Measurements from ENCODE around the gene DENND4A.

Gene DENND4A

DNA sequence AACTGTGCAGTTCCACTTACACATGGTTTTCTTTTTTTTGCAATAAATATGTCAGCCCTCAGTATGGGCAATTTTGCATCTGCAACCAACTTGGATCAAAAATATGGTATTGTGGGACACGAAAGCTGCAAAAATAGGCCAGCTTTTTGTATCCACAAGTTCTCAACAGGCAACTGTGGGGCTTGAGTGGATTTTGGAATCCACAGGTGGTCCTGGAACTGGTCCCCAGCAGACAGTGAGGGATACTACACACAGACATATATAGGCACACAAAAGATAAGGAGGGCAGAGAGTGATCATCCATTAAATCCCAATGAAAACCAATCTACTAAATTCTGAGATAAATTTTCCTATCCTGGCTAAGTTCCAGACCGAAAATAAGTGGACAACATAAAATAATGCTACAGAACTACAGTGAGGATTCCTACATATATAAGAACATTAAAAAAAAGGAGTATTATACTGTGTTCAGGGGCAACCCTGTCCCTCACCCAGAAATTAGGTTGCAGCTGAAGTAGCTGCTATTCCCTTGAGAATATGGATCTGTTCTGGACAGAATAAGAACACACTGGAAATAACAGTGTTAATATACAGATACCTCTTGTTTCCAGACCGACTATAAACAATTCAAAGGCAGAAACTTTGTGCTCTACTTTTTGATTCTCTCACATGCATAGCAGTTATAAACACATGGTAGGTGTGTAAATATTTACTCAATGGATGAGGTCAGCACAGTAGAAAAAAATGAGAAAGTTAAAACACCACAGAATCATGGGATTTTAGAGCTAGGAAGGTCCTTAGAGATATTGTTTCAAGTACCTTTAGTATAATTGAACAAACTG, 25.4 kb downstream of the DENND4A start:
- Mint-ChIP-seq H3K4me1 (ENCODE audit: low read depth) (peaks cover 43% of the 10 kb centered on the region), H3K36me3 (ENCODE audit: low read depth) (peaks cover 24% of the 10 kb centered on the region), H3K27ac (no peak overlapping the region), H3K4me3 (no peak overlapping the region), H3K27me3 (ENCODE audit: low read depth) (no peaks in the 10 kb centered on the region), H3K9me3 (peaks cover 5% of the 10 kb centered on the region)
- DNase-seq (ENCODE audit: low spot score), result no peak

DNA sequence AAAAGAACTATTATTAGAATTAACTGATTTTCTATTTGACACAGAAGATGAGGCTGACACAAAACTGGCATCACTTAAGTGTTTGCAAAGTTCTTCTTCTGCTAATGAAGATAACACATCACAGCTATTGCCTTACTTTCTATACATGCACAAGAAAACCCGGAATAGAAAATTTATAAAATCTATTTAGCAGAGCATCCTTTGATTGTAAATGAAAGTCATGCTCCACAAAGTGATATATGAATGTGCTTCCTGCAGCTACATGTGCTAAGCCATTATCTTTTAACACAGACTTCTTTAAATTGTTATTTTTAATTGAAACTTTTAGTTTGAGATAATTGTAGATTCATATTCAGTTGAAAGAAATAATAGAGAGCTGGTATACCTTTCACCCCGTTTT, 27.0 kb downstream of the DENND4A start:
- peaks cover 5% of the 10 kb centered on the region for H3K9me3 Mint-ChIP-seq
- H3K27ac Mint-ChIP-seq, result no peak overlapping the region
- no peak for DNase-seq (ENCODE audit: low spot score)
- H3K4me1 Mint-ChIP-seq (ENCODE audit: low read depth), result peaks cover 41% of the 10 kb centered on the region
- no peak overlapping the region for H3K4me3 Mint-ChIP-seq
- H3K27me3 Mint-ChIP-seq (ENCODE audit: low read depth), result no peaks in the 10 kb centered on the region
- peaks cover 20% of the 10 kb centered on the region for H3K36me3 Mint-ChIP-seq (ENCODE audit: low read depth)

DNA sequence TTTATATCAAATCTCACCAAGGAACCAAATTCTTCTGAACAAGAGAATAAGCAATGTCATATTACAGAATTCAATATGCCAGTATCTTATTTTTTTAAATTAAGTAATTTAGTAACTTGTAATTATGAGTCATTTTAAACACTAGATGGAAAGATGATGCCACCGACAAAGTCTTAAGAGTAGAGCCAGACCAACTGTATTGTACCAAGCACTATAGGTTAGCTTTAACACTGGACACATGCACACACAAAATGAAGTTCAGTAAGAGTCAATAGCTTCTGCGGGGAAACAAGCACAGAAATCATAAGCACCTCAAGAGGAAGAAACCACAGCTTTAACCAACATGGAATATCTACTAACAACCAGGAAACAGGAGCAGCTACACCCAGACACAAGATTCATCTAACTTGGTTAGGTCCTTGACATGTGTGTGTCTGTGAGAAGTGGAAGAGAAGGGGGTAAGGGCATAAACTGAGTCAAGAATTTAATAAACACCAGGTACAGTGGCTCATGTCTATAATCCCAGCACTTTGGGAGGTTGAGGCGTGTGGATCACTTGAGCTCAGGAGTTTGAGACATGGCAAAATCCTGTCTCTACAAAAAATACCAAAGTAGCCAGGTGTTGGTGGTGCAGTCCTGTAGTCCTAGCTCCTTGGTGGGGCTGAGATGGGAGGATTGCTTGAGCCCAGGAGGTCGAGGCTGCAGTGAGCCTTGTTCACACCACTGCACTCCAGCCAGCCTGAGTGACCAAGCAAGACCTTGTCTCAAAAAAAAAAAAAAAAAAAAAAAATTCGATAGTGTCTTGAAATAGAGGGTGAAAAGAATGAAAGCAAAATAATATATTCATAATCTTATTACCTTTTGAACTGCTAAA, 28.9 kb downstream of the DENND4A start:
- no peak overlapping the region for H3K4me3 Mint-ChIP-seq
- H3K27me3 Mint-ChIP-seq (ENCODE audit: low read depth), result no peaks in the 10 kb centered on the region
- DNase-seq (ENCODE audit: low spot score), result no peak
- peaks cover 19% of the 10 kb centered on the region for H3K36me3 Mint-ChIP-seq (ENCODE audit: low read depth)
- peaks cover 2% of the 10 kb centered on the region for H3K9me3 Mint-ChIP-seq
- peaks cover 38% of the 10 kb centered on the region for H3K4me1 Mint-ChIP-seq (ENCODE audit: low read depth)
- peak overlapping the region; percentile 28 for H3K27ac Mint-ChIP-seq

DNA sequence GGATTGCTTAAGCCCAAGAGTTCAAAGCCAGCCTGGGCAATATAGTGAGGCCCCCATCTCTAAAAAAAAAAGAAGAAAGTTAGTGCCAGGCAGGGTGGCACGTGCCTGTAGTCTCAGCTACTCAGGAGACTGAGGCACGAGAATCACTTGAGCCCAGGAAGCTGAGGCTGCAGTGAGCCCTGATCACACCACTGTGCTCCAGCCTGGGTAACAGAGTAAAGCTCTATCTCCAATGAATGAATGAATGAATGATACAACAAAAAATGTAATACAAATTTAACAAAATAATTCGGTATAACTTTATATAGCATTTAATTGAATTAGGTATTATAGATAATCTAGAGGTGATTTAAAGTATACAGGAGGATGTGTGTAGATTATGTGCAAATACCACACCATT, 29.7 kb downstream of the DENND4A start:
- H3K9me3 Mint-ChIP-seq, result no peaks in the 10 kb centered on the region
- DNase-seq (ENCODE audit: low spot score), result no peak
- H3K27ac Mint-ChIP-seq, result no peak overlapping the region
- H3K4me3 Mint-ChIP-seq, result no peak overlapping the region
- no peaks in the 10 kb centered on the region for H3K27me3 Mint-ChIP-seq (ENCODE audit: low read depth)
- H3K36me3 Mint-ChIP-seq (ENCODE audit: low read depth), result peaks cover 16% of the 10 kb centered on the region
- peaks cover 34% of the 10 kb centered on the region for H3K4me1 Mint-ChIP-seq (ENCODE audit: low read depth)

DNA sequence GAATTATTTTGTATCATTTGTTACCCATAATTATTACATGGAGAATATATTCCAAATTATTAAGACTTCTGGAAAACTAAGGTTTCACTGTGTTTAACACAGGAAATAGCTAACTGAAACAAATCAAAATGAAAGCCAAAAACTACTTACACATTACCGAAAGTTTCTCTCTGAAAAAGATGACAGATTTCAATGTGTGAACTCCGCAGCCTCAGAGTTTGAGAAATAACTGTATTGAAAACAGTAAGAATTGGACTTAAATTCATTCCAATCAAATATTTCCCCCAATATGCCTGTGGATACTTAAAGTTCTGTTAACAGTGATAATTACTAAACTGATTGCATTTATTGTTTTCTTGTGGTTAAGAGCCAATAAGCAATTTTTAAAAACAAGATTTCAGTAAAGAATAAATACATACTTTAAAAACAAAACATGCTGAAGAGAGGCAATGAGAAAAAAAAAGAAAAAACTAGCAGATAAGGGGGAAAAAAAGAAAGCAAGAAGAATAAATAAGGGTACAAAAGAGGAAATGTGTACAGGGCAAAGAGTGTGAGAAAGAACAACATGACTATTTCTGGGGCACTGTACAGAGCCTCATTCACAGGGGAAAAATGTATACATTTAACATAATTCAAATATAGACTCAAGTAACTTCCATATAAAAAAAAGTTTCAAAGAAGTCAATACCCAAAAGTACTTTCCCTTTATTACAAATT, 30.7 kb downstream of the DENND4A start:
- H3K4me3 Mint-ChIP-seq, result peak overlapping the region; percentile 75
- H3K36me3 Mint-ChIP-seq (ENCODE audit: low read depth), result peaks cover 12% of the 10 kb centered on the region
- no peaks in the 10 kb centered on the region for H3K27me3 Mint-ChIP-seq (ENCODE audit: low read depth)
- no peaks in the 10 kb centered on the region for H3K9me3 Mint-ChIP-seq
- H3K27ac Mint-ChIP-seq, result peak overlapping the region; percentile 84
- peaks cover 29% of the 10 kb centered on the region for H3K4me1 Mint-ChIP-seq (ENCODE audit: low read depth)
- no peak for DNase-seq (ENCODE audit: low spot score)

DNA sequence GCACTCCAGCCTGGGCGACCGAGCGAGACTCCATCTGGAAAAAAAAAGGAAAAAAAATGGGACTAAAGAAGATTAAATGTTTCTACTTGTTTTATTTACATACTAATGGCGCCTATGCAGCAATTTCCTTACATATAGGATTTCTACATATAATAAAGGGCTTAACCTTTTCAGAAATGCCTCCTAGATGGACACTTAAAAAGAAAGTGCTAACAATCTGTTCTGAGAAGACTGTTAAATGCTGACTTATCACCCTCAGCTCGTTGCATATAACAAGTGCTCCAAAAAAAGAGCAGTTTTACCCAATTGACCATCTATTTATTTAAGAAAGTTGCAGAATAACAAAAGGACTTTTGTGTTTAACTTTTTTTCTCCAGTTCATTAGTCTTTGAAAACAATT, 32.7 kb downstream of the DENND4A start:
- peaks cover 14% of the 10 kb centered on the region for H3K36me3 Mint-ChIP-seq (ENCODE audit: low read depth)
- no peaks in the 10 kb centered on the region for H3K27me3 Mint-ChIP-seq (ENCODE audit: low read depth)
- no peak overlapping the region for H3K27ac Mint-ChIP-seq
- peaks cover 24% of the 10 kb centered on the region for H3K4me1 Mint-ChIP-seq (ENCODE audit: low read depth)
- no peaks in the 10 kb centered on the region for H3K9me3 Mint-ChIP-seq
- DNase-seq (ENCODE audit: low spot score), result no peak
- no peak overlapping the region for H3K4me3 Mint-ChIP-seq

DNA sequence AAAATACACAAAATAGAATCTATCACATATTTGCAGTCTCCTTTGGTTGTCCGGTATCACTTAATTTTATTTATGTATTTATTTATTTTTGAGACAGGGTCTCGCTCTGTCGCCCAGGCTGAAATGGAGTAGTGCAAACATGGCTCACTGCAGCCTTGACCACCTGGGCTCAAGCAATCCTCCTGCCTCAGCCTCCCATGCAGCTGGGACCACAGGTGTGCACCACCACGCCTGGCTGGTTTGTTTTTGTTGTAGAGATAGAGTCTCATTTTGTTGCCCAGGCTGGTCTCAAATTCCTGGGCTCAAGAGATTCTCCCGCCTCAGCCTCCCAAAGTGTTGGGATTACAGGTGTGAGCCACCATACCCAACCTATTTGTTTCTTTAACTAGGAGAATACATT, 33.9 kb downstream of the DENND4A start:
- Mint-ChIP-seq H3K4me1 (ENCODE audit: low read depth) (peaks cover 24% of the 10 kb centered on the region), H3K27ac (no peak overlapping the region), H3K9me3 (no peaks in the 10 kb centered on the region), H3K4me3 (no peak overlapping the region), H3K27me3 (ENCODE audit: low read depth) (no peaks in the 10 kb centered on the region), H3K36me3 (ENCODE audit: low read depth) (peaks cover 16% of the 10 kb centered on the region)
- no peak for DNase-seq (ENCODE audit: low spot score)

DNA sequence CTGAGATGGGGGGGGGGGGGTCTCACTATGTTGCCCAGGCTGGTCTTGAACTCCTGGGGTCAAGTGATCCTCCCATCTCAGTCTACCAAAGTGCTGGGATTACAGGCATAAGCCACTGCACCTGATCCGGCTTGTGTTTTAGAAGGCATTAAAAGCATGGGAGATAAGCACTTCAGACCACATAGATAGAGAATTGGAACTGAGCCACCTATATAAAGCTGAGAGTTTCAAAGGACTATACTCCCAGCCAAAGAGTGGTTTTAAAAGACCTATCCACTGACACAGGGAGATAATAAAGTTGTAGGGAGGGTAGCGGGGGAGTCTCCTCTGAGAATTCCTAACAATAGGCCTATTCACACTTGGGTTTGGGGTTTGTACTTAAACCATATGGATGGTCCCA, 34.8 kb downstream of the DENND4A start:
- DNase-seq (ENCODE audit: low spot score), result no peak
- H3K9me3 Mint-ChIP-seq, result no peaks in the 10 kb centered on the region
- H3K4me1 Mint-ChIP-seq (ENCODE audit: low read depth), result peaks cover 15% of the 10 kb centered on the region
- peaks cover 17% of the 10 kb centered on the region for H3K36me3 Mint-ChIP-seq (ENCODE audit: low read depth)
- H3K27me3 Mint-ChIP-seq (ENCODE audit: low read depth), result no peaks in the 10 kb centered on the region
- H3K27ac Mint-ChIP-seq, result no peak overlapping the region
- H3K4me3 Mint-ChIP-seq, result no peak overlapping the region

DNA sequence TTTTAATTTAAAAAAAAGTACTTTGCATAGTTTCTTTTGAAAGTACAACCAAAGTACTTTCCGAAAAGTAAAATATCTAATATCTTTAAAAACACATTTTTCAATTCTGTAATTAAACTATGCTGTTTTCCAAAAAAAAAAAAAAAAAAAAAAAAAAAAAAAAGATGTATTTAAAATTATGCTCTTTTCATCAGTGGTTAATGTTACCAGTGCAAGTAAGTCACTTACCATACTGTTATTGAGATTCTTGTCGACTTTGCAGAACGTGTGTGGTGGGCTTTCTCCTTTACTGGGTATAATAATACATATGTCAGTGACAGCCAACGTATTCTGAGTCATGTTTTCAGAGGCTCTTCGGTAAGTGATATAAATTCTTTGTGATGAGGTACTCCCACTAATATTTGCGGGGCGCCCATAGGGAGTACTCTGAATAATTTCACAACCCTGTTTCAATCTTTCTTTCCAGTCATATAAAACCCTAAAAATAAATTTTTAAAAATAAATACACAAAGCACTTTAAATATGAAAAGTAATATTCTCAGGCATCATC, 39.9 kb downstream of the DENND4A start:
- no peaks in the 10 kb centered on the region for H3K9me3 Mint-ChIP-seq
- peaks cover 29% of the 10 kb centered on the region for H3K36me3 Mint-ChIP-seq (ENCODE audit: low read depth)
- no peak overlapping the region for H3K27ac Mint-ChIP-seq
- DNase-seq (ENCODE audit: low spot score), result no peak
- H3K4me1 Mint-ChIP-seq (ENCODE audit: low read depth), result peaks cover 6% of the 10 kb centered on the region
- no peak overlapping the region for H3K4me3 Mint-ChIP-seq
- no peaks in the 10 kb centered on the region for H3K27me3 Mint-ChIP-seq (ENCODE audit: low read depth)

DNA sequence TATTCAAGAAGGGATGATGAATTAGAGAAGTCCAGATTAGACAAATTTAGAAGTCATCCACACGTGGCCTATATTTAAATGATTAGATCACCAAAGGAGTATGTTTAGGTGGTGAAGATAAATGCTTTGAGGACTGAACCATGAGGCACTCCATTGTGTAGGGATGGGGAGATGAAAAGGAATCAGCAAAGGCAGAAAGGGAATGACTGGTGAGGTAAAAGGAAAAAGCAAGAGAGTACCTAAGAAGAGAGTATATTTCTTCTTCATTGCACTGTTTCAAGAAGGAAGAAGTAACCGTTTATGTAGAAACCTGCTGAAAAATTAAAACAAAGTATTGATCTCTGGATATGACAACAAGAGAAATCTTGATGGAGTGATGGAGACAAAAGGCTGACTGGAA, 40.7 kb downstream of the DENND4A start:
- Mint-ChIP-seq H3K27me3 (ENCODE audit: low read depth) (no peaks in the 10 kb centered on the region), H3K9me3 (no peaks in the 10 kb centered on the region), H3K4me3 (no peak overlapping the region), H3K27ac (no peak overlapping the region), H3K4me1 (ENCODE audit: low read depth) (peaks cover 3% of the 10 kb centered on the region), H3K36me3 (ENCODE audit: low read depth) (peaks cover 30% of the 10 kb centered on the region)
- DNase-seq (ENCODE audit: low spot score), result no peak

DNA sequence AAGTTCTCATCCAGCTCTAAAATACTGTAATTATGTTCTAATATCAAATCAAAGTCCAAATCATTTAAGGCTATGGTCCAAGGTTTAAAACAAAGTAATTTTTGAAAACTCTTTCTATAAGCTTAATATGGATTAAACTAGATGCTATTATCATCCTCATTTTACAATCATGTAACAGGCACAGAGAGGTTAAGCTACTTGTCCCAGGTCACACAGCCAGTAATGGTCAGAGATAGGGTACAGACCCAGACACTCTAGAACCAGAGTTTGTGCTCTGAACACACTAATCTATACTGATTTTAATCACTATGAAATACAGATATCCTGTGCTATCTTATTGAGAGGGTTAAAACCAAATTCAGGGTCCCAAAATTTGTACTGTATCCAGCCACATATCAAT, 44.8 kb downstream of the DENND4A start:
- Mint-ChIP-seq H3K4me3 (no peak overlapping the region), H3K27ac (no peak overlapping the region), H3K36me3 (ENCODE audit: low read depth) (peaks cover 25% of the 10 kb centered on the region), H3K4me1 (ENCODE audit: low read depth) (peaks cover 2% of the 10 kb centered on the region), H3K9me3 (no peaks in the 10 kb centered on the region), H3K27me3 (ENCODE audit: low read depth) (no peaks in the 10 kb centered on the region)
- no peak for DNase-seq (ENCODE audit: low spot score)

DNA sequence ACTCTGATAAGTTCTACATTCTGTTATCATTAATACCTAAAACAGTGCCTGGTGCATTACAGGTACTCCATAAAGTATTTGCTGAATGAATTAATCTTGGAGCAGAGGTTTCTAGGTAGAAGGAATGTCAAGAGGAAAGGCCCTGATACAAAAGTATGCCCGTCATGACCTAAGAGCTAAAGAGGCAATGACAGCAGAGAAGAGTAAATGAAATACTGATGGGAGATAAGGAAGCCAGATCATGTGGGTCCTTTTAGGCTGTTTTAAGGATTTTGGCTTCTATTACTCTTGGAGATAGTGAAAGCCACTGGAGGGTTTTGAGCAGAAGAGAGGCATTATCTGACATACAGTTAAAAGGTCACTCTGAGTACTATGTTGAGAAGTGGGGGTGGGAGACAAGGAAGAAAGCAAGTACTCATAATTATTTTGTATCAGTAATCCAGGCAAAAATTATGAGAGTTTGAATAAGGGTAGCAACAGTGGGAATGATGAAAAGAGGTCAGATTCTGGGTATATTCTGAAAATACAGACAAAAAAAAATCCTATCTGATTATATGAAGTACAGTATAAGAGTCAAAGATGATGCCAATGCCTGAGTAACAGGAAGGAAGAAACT, 48.3 kb downstream of the DENND4A start:
- Mint-ChIP-seq H3K36me3 (ENCODE audit: low read depth) (peaks cover 20% of the 10 kb centered on the region), H3K4me1 (ENCODE audit: low read depth) (peaks cover 10% of the 10 kb centered on the region)
- no peak for DNase-seq (ENCODE audit: low spot score)

DNA sequence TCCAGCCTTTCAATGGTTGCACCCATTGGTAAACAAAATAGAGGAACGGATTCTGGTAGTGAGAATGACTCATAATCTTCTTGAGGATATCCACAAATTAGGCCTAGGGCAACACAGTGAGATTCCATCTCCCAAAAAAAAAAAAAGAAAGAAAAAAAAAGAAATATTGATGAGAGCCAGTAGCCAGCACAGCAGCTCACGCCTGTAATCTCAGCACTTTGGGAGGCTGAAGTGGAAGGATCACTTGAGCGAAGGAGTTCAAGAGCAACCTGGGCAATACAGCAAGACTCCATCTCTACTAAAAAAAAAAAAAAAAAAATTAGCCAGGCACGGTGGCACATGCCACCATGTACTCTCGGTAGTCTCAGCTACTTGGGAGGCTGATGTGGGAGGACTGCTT, 51.9 kb downstream of the DENND4A start:
- Mint-ChIP-seq H3K27me3 (ENCODE audit: low read depth) (no peaks in the 10 kb centered on the region), H3K4me3 (no peak overlapping the region), H3K27ac (no peak overlapping the region), H3K36me3 (ENCODE audit: low read depth) (peaks cover 25% of the 10 kb centered on the region), H3K9me3 (no peaks in the 10 kb centered on the region), H3K4me1 (ENCODE audit: low read depth) (peaks cover 10% of the 10 kb centered on the region)
- DNase-seq (ENCODE audit: low spot score), result no peak

More for the DNA sequence above, 48.3 kb downstream of the DENND4A start:
- Mint-ChIP-seq H3K27me3 (ENCODE audit: low read depth) (no peaks in the 10 kb centered on the region), H3K27ac (no peak overlapping the region), H3K4me3 (no peak overlapping the region), H3K9me3 (no peaks in the 10 kb centered on the region)

All from T-helper 2 cell treated with Interferon-gamma antibody and Interleukin-4, amounts not matched to agents 5 μg/mL and 100 μg/mL, for 36 hours (primary cell).